GM12874 (cell line): ENCODE measurements around the gene FZR1.

Source experiments
- TF ChIP-seq, protein P1 (sequence below): IDR thresholded peaks from 2 replicates; pipeline ENCODE4 v1.5.1; 2011; ENCODE audit warnings: low read depth, mild to moderate bottlenecking, control low read depth, low read length, moderate library complexity; ENCODE audit not compliant: insufficient read depth

The FZR1 gene

DNA sequence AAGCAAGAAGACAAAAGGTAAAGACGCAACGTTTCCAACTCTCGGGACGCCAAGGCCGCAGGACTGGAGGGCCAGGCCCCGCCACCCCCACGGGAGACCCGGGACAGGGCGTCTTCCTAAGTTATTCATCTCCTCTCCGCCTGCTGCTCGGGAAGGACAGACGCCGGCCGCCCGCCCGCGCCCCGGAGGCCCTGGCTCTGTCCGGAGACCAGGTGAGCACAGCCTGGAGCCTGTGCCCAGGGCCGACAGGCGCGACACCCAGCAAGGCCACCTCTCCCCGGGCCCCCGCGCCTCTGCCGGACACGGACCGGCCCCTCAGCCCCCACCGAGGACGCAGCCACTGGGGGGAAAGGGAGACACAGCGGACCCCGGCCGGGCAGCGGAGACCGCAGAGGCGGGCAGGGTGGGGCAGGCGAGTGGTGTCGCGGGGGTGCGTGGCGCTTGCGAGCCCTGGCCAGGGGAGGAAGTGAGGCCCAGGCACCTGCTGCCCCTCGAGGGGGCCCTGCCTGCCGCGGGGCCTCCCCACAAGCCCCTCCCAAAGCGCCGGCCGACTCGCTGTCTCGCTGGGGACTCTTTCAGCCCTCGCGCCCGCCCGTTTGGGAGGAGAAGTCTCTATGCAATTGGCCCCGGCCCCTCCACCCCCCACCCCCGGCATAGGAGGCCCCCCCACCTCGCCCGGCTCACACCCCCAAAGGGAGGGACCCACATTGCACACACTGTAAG lies 43.0 kb upstream of the FZR1 start:
- TF ChIP-seq, protein P1, sequence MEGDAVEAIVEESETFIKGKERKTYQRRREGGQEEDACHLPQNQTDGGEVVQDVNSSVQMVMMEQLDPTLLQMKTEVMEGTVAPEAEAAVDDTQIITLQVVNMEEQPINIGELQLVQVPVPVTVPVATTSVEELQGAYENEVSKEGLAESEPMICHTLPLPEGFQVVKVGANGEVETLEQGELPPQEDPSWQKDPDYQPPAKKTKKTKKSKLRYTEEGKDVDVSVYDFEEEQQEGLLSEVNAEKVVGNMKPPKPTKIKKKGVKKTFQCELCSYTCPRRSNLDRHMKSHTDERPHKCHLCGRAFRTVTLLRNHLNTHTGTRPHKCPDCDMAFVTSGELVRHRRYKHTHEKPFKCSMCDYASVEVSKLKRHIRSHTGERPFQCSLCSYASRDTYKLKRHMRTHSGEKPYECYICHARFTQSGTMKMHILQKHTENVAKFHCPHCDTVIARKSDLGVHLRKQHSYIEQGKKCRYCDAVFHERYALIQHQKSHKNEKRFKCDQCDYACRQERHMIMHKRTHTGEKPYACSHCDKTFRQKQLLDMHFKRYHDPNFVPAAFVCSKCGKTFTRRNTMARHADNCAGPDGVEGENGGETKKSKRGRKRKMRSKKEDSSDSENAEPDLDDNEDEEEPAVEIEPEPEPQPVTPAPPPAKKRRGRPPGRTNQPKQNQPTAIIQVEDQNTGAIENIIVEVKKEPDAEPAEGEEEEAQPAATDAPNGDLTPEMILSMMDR: no peak

DNA sequence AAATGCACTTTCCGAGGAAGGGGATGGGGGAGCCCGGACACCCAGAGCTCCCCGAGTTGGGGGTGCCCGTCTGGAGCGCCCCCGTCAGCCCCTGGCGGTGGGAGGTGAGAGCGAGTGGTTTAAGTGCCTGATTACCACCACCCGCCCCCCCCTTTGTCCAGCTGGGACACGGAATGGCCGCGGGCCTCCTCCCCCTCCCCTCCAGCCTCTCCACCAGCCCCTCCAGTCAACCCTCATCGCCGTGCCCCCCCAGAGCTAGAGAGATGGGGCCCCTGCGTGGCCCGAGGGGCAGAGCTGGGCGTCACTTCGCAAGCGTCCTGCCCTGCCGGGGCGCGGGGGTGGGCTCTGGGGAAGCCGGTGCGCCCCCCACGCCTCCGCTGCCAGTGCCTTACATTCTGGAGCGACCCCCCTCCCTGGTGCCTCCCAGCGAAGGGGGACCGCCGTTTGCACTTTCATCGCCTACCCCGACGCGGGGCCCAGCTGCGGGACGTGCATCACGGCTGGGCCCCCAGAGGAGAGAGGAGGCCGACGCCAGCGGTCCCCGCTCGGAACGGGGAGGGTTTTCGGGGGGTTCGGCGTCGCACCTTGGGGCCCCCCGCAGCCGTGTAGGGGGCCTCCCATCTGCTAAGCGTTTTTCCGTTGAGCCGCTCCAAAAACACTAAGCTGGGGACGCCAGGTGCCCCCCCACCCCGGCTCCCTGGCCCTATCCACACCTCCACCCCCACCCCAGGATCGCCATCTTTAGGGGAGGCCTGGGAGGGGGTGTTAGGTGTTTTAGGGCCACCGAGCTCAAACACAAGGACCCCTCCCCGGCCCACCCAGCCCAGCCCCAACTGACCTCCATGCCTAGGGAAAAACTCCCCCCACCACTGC lies 42.2 kb upstream of the FZR1 start:
- TF ChIP-seq, protein P1: no peak

DNA sequence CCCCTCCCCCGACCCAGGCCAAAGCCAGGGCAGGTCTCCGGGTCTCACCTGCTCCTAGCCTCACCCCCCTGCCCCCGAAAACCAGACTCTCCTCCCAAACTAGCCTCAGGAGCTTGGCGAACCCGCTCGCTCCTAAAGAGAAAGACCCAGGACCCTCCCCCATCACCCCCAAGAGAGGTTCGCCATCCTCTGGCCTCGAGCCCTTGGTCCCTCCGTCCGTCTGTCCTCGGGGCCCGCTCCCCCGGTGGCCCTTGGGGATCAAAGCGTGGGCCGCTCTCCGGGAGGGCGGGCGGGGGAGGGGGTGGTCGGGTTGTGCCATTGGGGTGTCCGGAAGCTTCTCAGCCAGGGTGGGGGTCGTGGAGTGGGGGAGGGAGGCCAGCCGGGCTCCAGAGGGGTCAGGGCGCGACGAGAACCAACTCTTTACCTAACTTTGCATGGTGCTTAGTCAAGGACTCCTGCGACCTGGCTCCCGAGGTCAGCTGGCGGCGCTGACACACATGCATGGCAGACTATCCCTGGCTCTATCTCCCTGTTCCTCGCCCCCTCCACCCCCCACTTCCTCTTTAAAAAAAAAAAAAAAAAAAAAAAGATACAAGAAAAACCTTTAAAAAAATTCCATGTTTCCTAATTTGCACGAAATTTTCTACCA lies 41.4 kb upstream of the FZR1 start:
- TF ChIP-seq, protein P1: no peak

DNA sequence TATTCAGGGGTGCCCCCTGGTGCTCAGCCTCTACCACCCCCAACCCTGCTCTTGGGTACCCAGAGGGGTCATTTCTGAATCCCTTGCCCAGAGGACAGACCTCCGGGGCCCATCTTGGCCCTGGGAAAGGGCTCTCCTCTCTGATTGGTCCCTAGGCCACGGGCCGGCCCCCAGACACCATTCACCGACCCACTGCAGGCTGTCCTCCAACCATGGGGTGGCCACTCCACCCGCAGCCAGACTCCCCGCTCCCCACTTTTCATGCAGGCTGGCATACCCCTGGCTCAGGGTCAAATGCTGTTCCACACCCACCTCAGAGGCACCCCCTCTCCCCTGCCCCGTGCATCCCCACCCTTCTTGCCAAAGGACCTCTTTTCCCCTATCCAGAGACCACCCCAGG lies 40.6 kb upstream of the FZR1 start:
- TF ChIP-seq, protein P1: no peak

DNA sequence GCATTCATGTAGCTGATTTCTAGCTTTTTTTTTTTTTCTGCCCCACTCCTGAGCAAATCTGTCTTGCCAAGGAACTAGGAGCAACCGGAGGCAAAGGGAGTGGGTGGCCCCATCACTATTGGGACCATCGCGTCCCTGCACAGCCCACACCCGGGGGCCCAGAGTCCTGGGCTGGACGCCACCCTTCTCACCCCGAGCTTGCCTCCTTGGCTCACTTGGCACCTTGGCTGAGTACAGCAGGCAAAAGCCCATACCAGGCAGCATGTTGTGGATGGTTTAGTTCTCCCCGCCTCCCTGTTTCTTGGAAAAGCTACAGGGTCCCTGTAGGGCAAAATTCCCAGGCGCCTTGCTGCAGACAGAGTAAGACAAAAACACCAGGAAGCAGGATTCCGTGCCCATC lies 39.5 kb upstream of the FZR1 start:
- TF ChIP-seq, protein P1: no peak

DNA sequence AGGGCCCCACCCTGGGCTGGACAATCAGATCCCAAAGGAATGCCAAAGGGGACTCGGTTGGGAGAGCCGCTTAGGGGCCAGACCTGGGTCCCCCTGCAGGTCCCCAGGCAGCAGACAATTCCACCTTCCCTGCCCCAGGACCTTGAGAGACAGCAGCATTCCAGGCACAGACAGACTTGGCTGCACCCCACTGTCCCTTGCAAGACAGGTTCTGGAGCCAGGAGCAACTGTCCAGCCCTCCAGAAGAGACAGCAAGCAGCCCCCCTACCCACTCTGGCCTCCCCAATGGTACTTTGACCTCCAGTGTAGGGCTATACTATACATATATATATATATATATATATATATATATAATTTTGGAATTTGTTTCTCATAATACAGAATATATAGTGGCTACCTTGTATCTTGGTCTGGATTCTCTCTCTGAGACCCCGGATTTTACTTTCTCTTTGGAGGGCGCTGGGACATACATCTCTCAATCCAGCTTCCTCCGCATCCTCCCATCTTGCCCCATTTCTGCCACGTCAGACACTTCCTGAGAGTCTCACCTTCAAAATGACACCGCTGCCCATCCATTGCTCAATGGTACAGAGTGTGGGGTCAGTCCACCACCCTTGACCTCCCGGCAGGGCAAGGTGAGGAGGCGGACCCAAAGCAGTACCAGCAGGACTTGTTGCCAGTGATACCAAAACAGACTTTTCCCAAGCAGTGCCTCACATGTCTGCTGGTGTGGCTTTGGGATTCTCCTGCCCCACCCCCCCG lies 38.5 kb upstream of the FZR1 start:
- TF ChIP-seq, protein P1: no peak

DNA sequence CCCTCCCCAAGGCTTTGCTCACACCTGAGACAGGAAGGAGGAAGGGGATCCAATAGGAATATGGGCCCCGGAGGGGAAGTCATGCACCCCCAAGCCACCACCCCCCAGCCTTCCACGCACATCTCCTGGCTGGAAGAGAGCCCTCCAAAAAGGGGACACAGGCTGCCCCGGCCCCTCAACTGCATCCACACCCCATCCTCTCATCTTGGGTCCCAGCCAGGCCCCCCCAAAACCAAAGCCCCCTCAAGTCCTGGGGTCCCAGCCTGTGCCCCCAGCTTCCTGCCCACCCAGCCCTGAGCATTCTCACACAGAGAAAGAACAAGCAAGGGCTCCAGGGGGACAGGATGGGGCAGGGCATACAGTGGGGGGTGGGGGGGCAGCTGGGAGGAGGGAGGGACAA lies 37.9 kb upstream of the FZR1 start:
- TF ChIP-seq, protein P1: no peak
